Kasumi-1 (cell line): ENCODE measurements around the gene EPC2.

Experiments
- DNase-seq, 2 experiments: peaks; one replicate each; lab custom pipeline; 2025; lab: John Stamatoyannopoulos, UW

The EPC2 gene

GRCh38 chr2:148643998-148644882 lies at the start of gene EPC2:
TSS of gene EPC2 (plus strand) at chr2:148644751. CDS start at chr2:148645018, 267 bp downstream.
- peak; percentile 64 to 76 for DNase-seq

GRCh38 chr2:148596018-148596417 lies 48.5 kb upstream of the EPC2 start:
- peak in 1 of 2 experiments; percentile 21 for DNase-seq

GRCh38 chr2:148599109-148599991 lies 45.2 kb upstream of the EPC2 start:
- DNase-seq = no peak

GRCh38 chr2:148602885-148603561 lies 41.5 kb upstream of the EPC2 start:
- DNase-seq = no peak

- no peak for DNase-seq
Observed at GRCh38 chr2:148603562-148603920, 41.0 kb upstream of the EPC2 start.

GRCh38 chr2:148604927-148605326 lies 39.6 kb upstream of the EPC2 start:
- no peak for DNase-seq

- DNase-seq = no peak
Observed at GRCh38 chr2:148607566-148607965, 37.0 kb upstream of the EPC2 start.

GRCh38 chr2:148613231-148614013 lies 31.1 kb upstream of the EPC2 start:
- DNase-seq = no peak

- DNase-seq = no peak
Observed at GRCh38 chr2:148614014-148614321, 30.6 kb upstream of the EPC2 start.

GRCh38 chr2:148614322-148615049 lies 30.1 kb upstream of the EPC2 start:
- peak; percentile 60 to 66 for DNase-seq

GRCh38 chr2:148615381-148615841 lies 29.1 kb upstream of the EPC2 start:
- no peak for DNase-seq

- no peak for DNase-seq
Observed at GRCh38 chr2:148616662-148617061, 27.9 kb upstream of the EPC2 start.

GRCh38 chr2:148617219-148617618 lies 27.3 kb upstream of the EPC2 start:
- no peak for DNase-seq

GRCh38 chr2:148619560-148620195 lies 24.9 kb upstream of the EPC2 start:
- DNase-seq = peak; percentile 9 to 38

- DNase-seq = no peak
Observed at GRCh38 chr2:148622366-148622765, 22.2 kb upstream of the EPC2 start.

GRCh38 chr2:148623086-148623485 lies 21.5 kb upstream of the EPC2 start:
- DNase-seq = no peak

GRCh38 chr2:148627224-148627623 lies 17.3 kb upstream of the EPC2 start:
- DNase-seq = no peak

- DNase-seq = no peak
Observed at GRCh38 chr2:148634749-148635148, 9.8 kb upstream of the EPC2 start.

- no peak for DNase-seq
Observed at GRCh38 chr2:148638543-148638942, 6.0 kb upstream of the EPC2 start.

GRCh38 chr2:148640767-148641166 lies 3.8 kb upstream of the EPC2 start:
- DNase-seq = no peak
